ENCODE data around the gene MTURN.

GRCh38 chr7:30135301-30136116 is 723 bp downstream of the MTURN start:
- TF ChIP-seq CTCF (conservative IDR thresholded peaks at IDR 0.05; ENCODE audit: low read depth, low read length) (no peak), EZH2phosphoT487 (IDR thresholded peaks at IDR 0.05; ENCODE audit: borderline replicate concordance, low read length) (no peak)

Data from PC-3 (cell line).